ENCODE results near the gene BMAL1. TPM values are rescaled to one million over a fixed set of nuclear protein-coding genes. Genes with fewer than 3 reads are reported as not detected.
A peak's percentile ranks its signal among the peaks of the same experiment; 100 is the strongest.

BMAL1 gene
- total RNA-seq, 2 experiments from 2014 or later: 71.3 to 73.3 TPM

DNA sequence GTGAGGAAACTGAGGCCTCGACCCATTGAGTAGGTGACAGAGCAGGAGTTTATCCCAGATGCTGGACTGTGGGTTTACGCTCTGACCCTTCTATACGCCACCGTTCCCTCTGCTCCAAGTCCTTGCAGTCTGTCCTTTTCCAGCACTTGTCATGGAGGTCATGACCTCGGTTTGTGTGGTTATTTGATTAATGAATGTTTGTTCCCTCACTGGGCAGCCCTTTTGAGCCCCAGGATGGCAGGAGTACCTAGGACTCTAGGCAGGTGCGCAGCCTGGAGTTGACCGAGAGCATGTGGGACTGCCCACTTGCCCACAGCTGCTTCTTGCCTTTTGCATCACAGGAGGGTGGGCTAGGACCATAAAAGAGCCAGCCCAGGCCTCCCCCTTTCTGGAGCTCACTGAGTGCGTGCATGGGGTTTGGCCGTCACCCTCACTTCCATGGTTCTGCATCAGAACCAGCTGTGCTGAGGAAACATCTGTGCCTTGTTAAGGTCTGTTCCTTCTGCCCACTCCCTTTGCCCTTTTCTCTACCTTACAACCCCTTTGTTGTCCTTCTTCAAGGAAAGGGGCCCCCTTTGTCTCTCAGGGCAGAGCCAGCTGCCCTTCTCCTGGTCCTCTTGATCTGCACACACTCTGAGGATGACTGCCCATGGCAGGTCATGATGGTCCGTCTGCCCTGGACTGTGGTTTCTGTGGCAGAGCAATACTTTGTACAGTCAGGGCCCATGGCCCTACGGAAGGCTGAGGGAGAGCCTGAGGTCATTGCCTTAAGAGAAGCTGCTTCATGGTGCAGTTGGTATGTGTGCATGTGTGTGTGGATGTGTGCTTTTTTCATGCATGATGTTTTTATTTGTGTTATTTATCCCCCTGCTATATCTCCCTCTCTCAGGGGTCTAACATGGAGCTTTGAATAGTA, 38.2 kb downstream of the BMAL1 start:
- Histone ChIP-seq H3K9me3 (ENCODE audit: control insufficient read depth in 1 of 2, insufficient read depth in 1 of 2, low read length in 2 of 2) (no peaks in the 10 kb centered on the region), H3K27me3 (ENCODE audit: control insufficient read depth in 1 of 2, insufficient read depth in 2 of 2, low read length in 2 of 2) (no peaks in the 10 kb centered on the region), H3K4me1 (ENCODE audit: insufficient read depth, low read length) (peaks cover 61% of the 10 kb centered on the region), H3K4me3 (ENCODE audit: low read length) (no peak overlapping the region), H3K27ac (ENCODE audit: low read depth in 1 of 2, low read length in 2 of 2) (no peak overlapping the region), H3K36me3 (ENCODE audit: insufficient read depth, low read length) (peaks cover 20% of the 10 kb centered on the region)
- intact Hi-C loops (cut with DNase I, micrococcal nuclease): no loop called here
- POLR2A ChIA-PET: interaction anchor here (0.9 kb wide), 1 partner anchor 39 kb away, joined by 3 read pairs; no protein-coding TSS in a partner anchor
- TF ChIP-seq, protein P1, sequence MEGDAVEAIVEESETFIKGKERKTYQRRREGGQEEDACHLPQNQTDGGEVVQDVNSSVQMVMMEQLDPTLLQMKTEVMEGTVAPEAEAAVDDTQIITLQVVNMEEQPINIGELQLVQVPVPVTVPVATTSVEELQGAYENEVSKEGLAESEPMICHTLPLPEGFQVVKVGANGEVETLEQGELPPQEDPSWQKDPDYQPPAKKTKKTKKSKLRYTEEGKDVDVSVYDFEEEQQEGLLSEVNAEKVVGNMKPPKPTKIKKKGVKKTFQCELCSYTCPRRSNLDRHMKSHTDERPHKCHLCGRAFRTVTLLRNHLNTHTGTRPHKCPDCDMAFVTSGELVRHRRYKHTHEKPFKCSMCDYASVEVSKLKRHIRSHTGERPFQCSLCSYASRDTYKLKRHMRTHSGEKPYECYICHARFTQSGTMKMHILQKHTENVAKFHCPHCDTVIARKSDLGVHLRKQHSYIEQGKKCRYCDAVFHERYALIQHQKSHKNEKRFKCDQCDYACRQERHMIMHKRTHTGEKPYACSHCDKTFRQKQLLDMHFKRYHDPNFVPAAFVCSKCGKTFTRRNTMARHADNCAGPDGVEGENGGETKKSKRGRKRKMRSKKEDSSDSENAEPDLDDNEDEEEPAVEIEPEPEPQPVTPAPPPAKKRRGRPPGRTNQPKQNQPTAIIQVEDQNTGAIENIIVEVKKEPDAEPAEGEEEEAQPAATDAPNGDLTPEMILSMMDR (IDR thresholded peaks at IDR 0.05): no peak
- Mint-ChIP-seq H3K27me3 (no peaks in the 10 kb centered on the region), H3K4me3 (no peak overlapping the region), H3K9me3 (no peaks in the 10 kb centered on the region), H3K4me1 (ENCODE audit: low read depth) (peaks cover 94% of the 10 kb centered on the region), H3K27ac (no peak overlapping the region), H3K36me3 (ENCODE audit: low read depth) (peaks cover 44% of the 10 kb centered on the region)
- CTCF ChIA-PET: no interaction called here
- no peak for DNase-seq
- ATAC-seq (ENCODE audit: poor library complexity): no peak

DNA sequence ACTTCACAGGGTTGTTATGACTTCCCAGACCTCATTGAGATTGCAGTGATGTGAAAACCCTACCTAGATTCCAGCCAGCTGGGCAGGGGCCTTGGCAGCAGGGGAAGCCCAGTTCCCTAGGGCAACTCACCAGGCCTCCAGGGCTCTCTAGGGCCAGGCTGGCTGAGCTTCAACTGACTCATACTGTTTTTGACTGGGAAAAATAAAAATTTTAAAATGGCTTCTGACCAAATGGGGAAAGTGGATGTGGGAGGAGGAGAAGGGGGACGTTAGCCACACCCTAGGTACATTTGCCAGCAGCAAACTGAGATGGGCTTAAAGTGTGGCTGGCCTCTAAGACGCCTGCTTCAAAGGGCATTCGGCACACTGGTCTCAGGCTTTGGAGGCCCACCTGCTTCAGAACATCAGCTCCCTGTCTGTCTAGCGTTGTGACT, 39.0 kb downstream of the BMAL1 start:
- H3K4me3 ChIP-seq (ENCODE audit: low read length): no peak overlapping the region
- POLR2A ChIA-PET: no interaction called here
- H3K36me3 Mint-ChIP-seq (ENCODE audit: low read depth): peaks cover 37% of the 10 kb centered on the region
- ATAC-seq (ENCODE audit: poor library complexity) (no peak), DNase-seq (no peak)
- TF ChIP-seq, protein P1 (IDR thresholded peaks at IDR 0.05): no peak
- H3K27ac Mint-ChIP-seq: no peak overlapping the region
- H3K27me3 ChIP-seq (ENCODE audit: control insufficient read depth in 1 of 2, insufficient read depth in 2 of 2, low read length in 2 of 2): no peaks in the 10 kb centered on the region
- H3K4me1 Mint-ChIP-seq (ENCODE audit: low read depth): peaks cover 89% of the 10 kb centered on the region
- intact Hi-C loops (cut with DNase I, micrococcal nuclease): no loop called here
- no peaks in the 10 kb centered on the region for H3K27me3 Mint-ChIP-seq
- CTCF ChIA-PET: no interaction called here
- H3K9me3 Mint-ChIP-seq: no peaks in the 10 kb centered on the region
- no peak overlapping the region for H3K4me3 Mint-ChIP-seq
- no peaks in the 10 kb centered on the region for H3K9me3 ChIP-seq (ENCODE audit: control insufficient read depth in 1 of 2, insufficient read depth in 1 of 2, low read length in 2 of 2)
- no peak overlapping the region for H3K27ac ChIP-seq (ENCODE audit: low read depth in 1 of 2, low read length in 2 of 2)
- peaks cover 61% of the 10 kb centered on the region for H3K4me1 ChIP-seq (ENCODE audit: insufficient read depth, low read length)
- H3K36me3 ChIP-seq (ENCODE audit: insufficient read depth, low read length): peaks cover 13% of the 10 kb centered on the region

DNA sequence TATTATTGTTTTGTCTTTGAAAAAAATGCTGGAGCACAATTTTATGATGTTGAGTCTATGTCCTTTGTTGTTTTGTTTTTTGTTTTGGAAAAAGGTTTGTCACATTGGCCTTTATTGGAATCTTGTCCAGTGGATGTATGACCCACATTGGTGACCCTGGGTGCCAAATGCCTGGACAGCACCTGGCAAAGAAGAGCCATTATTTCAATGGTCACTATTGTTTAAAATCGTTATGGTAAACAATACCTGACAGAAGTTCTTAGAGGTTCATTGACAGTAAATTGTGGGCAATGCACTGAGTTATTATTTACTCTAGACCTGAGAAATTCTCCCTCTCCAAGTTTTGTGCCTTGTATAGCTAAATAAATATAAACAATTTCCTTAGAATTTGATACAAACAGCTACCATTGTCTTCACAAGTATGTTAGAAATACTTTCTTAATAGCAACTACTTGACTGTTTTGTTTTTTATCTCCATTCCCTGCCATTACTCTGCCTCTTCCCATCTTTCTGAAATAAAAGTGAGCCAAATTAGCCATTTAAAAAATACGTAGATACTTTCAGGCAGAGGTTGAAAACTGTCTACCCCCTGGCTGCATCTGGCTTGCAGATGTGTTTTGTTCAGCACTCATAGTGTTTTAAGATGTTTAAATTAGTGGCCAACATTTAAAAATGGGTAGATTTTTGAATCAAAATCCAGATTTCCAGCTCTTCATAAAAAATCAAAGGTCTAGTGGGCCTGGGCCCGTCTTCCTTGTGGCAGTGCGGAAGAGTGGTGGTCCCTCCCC, 39.9 kb downstream of the BMAL1 start:
- CTCF ChIA-PET: interaction anchor here (0.6 to 1.1 kb wide), 3 partner anchors 16 to 165 kb away, joined by 3 to 4 read pairs (median 3); no protein-coding TSS in a partner anchor
- Mint-ChIP-seq H3K27ac (peak overlapping the region; percentile 35), H3K4me3 (peak overlapping the region; percentile 16), H3K36me3 (ENCODE audit: low read depth) (peaks cover 35% of the 10 kb centered on the region), H3K9me3 (no peaks in the 10 kb centered on the region), H3K4me1 (ENCODE audit: low read depth) (peaks cover 89% of the 10 kb centered on the region), H3K27me3 (no peaks in the 10 kb centered on the region)
- Histone ChIP-seq H3K27ac (ENCODE audit: low read depth in 1 of 2, low read length in 2 of 2) (no peak overlapping the region), H3K27me3 (ENCODE audit: control insufficient read depth in 1 of 2, insufficient read depth in 2 of 2, low read length in 2 of 2) (no peaks in the 10 kb centered on the region), H3K9me3 (ENCODE audit: control insufficient read depth in 1 of 2, insufficient read depth in 1 of 2, low read length in 2 of 2) (no peaks in the 10 kb centered on the region), H3K36me3 (ENCODE audit: insufficient read depth, low read length) (peaks cover 11% of the 10 kb centered on the region), H3K4me1 (ENCODE audit: insufficient read depth, low read length) (peaks cover 59% of the 10 kb centered on the region), H3K4me3 (ENCODE audit: low read length) (no peak overlapping the region)
- DNase-seq (no peak), ATAC-seq (ENCODE audit: poor library complexity) (no peak)
- TF ChIP-seq, protein P1 (IDR thresholded peaks at IDR 0.05): no peak
- POLR2A ChIA-PET: no interaction called here
- intact Hi-C loops (cut with DNase I, micrococcal nuclease): no loop called here

All from CD4-positive, alpha-beta T cell (primary cell).